H1 (cell line): ENCODE measurements around the gene CENPP. TPM values are rescaled to one million over a fixed set of nuclear protein-coding genes. Genes with fewer than 3 reads are reported as not detected.

Experiments used
- CTCF ChIA-PET: fragments of 300-600 bp; sonication (Branson Sonifier 250); formaldehyde crosslinking; loops from one replicate; lab custom pipeline; 2021; ENCODE audit not compliant: partially characterized antibody; lab: Charles Lee
- POLR2A ChIA-PET: fragments of 300-600 bp; sonication (Branson Sonifier 250); formaldehyde crosslinking; loops from one replicate; lab custom pipeline; 2021; ENCODE audit warnings: inconsistent platforms; ENCODE audit not compliant: partially characterized antibody; lab: Charles Lee
- DNase-seq, 2 experiments: peaks; one replicate each; pipeline versions ENCODE4 v3.0.0 to v3.0.0-alpha.2; 2010 to 2022; ENCODE audit warnings: low spot score in 2 of 2, low read depth in 1 of 2, mixed read lengths in 1 of 2
- FAIRE-seq: peaks from 2 replicates; lab custom pipeline; 2011; peaks lifted over from hg19 to GRCh38; lab: Jason Lieb, UNC
- H2AFZ ChIP-seq: 2 replicates; pipeline ENCODE4 v1.8.1; 2012; ENCODE audit warnings: low read length, inconsistent platforms
- H2AK5ac ChIP-seq: 2 replicates; pipeline ENCODE4 v1.6.1; 2013; ENCODE audit warnings: low read depth, low read length
- H2BK120ac ChIP-seq: replicated peaks from 2 replicates; pipeline ENCODE3; 2013; ENCODE audit warnings: low read depth, low read length, inconsistent platforms
- H2BK12ac ChIP-seq: 2 replicates; pipeline ENCODE4 v1.6.1; 2013; ENCODE audit warnings: low read depth, low read length
- H2BK15ac ChIP-seq: 2 replicates; pipeline ENCODE4 v1.6.1; 2013; ENCODE audit warnings: low read length
- H2BK20ac ChIP-seq: 2 replicates; pipeline ENCODE4 v1.6.1; 2013; ENCODE audit warnings: low read length
- H2BK5ac ChIP-seq: 2 replicates; pipeline ENCODE4 v1.6.1; 2013; ENCODE audit warnings: low read depth, low read length
- H3K14ac ChIP-seq: 2 replicates; pipeline ENCODE4 v1.6.1; 2013; ENCODE audit warnings: inconsistent platforms; ENCODE audit not compliant: insufficient read length
- H3K18ac ChIP-seq: 2 replicates; pipeline ENCODE4 v1.6.1; 2013; ENCODE audit warnings: low read length; ENCODE audit errors: extremely low read depth
- H3K23ac ChIP-seq: 2 replicates; pipeline ENCODE4 v1.6.1; 2013; ENCODE audit warnings: inconsistent platforms; ENCODE audit not compliant: insufficient read length
- H3K23me2 ChIP-seq: 2 replicates; pipeline ENCODE4 v1.6.1; 2013; ENCODE audit warnings: low read depth, low read length
- H3K27ac ChIP-seq: 2 replicates; pipeline ENCODE4 v1.6.1; 2011; ENCODE audit warnings: low read depth, low read length, inconsistent platforms
- H3K27me3 ChIP-seq, 4 experiments: replicated peaks in 1 of 4; 1 replicate in 1 of 4; 2 replicates in 3 of 4; pipeline versions ENCODE4 v1.6.1 to v1.8.1; 2011 to 2013; ENCODE audit warnings: low read length in 3 of 4, mild to moderate bottlenecking in 3 of 4, inconsistent platforms in 2 of 4, mixed read lengths in 2 of 4, moderate library complexity in 1 of 4; ENCODE audit not compliant: control insufficient read depth in 3 of 4, insufficient read depth in 3 of 4; ENCODE audit errors: extremely low read depth in 1 of 4
- H3K36me3 ChIP-seq, 4 experiments: 2 replicates each; pipeline versions ENCODE4 v1.6.1 to v1.8.1; 2011 to 2013; ENCODE audit warnings: mild to moderate bottlenecking in 4 of 4, low read length in 3 of 4, moderate library complexity in 2 of 4, control low read depth in 1 of 4, inconsistent platforms in 1 of 4; ENCODE audit not compliant: insufficient read depth in 4 of 4, control insufficient read depth in 2 of 4
- H3K4ac ChIP-seq: replicated peaks from 2 replicates; pipeline ENCODE3; 2013; ENCODE audit warnings: low read length, low read depth, mixed read lengths, inconsistent platforms; ENCODE audit not compliant: insufficient read length
- H3K4me1 ChIP-seq, 4 experiments: replicated peaks in 1 of 4; 1 replicate in 1 of 4; 2 replicates in 3 of 4; pipeline versions ENCODE4 v1.6.1 to v1.8.1; 2011 to 2013; ENCODE audit warnings: low read length in 3 of 4, inconsistent platforms in 2 of 4, mixed read lengths in 1 of 4; ENCODE audit not compliant: insufficient read depth in 4 of 4, control insufficient read depth in 3 of 4
- H3K4me2 ChIP-seq, 2 experiments: 2 replicates each; pipeline versions ENCODE4 v1.6.1 to v1.8.1; 2011 to 2013; ENCODE audit warnings: low read depth in 2 of 2, low read length in 2 of 2, control low read depth in 1 of 2, inconsistent platforms in 1 of 2, mild to moderate bottlenecking in 1 of 2; ENCODE audit not compliant: insufficient read depth in 1 of 2
- H3K4me3 ChIP-seq, 4 experiments: fragments of 200-600, 300-600 bp in 1 of 4; sonication (generic), shearing (Covaris generic), sonication (Bioruptor Twin) in 1 of 4; 2 replicates each; pipeline versions ENCODE4 v1.5.1 to v1.8.1; 2011 to 2016; ENCODE audit warnings: low read length in 4 of 4, low read depth in 3 of 4, control low read depth in 2 of 4, inconsistent platforms in 2 of 4, mild to moderate bottlenecking in 2 of 4, mixed read lengths in 1 of 4, moderate library complexity in 1 of 4; ENCODE audit not compliant: insufficient read depth in 2 of 4; ENCODE audit errors: extremely low read depth in 1 of 4
- H3K56ac ChIP-seq: replicated peaks from 2 replicates; pipeline ENCODE3; 2013; ENCODE audit warnings: low read depth, mild to moderate bottlenecking, mixed read lengths, low read length, inconsistent platforms; ENCODE audit not compliant: insufficient read length
- H3K79me1 ChIP-seq: 2 replicates; pipeline ENCODE4 v1.6.1; 2013; ENCODE audit warnings: low read depth, low read length, control low read depth
- H3K79me2 ChIP-seq, 2 experiments: 2 replicates each; pipeline versions ENCODE4 v1.6.1 to v1.8.1; 2012 to 2013; ENCODE audit warnings: low read length in 2 of 2, mild to moderate bottlenecking in 2 of 2, inconsistent platforms in 1 of 2; ENCODE audit not compliant: insufficient read depth in 2 of 2, control insufficient read depth in 1 of 2
- H3K9ac ChIP-seq, 4 experiments: replicated peaks in 1 of 4; 1 replicate in 1 of 4; 2 replicates in 3 of 4; pipeline versions ENCODE4 v1.6.1 to v1.8.1; 2011 to 2013; ENCODE audit warnings: low read depth in 3 of 4, low read length in 3 of 4, control low read depth in 2 of 4, mild to moderate bottlenecking in 2 of 4, moderate library complexity in 2 of 4, inconsistent platforms in 1 of 4; ENCODE audit errors: extremely low read depth in 1 of 4
- H3K9me3 ChIP-seq, 2 experiments: 2 replicates each; pipeline versions ENCODE4 v1.6.1 to v1.8.1; 2012 to 2013; ENCODE audit warnings: mild to moderate bottlenecking in 2 of 2, moderate library complexity in 2 of 2, control low read depth in 1 of 2, inconsistent platforms in 1 of 2, low read depth in 1 of 2, low read length in 1 of 2, mixed read lengths in 1 of 2; ENCODE audit not compliant: insufficient read depth in 2 of 2
- H4K20me1 ChIP-seq, 2 experiments: replicated peaks in 1 of 2; 2 replicates each; pipeline versions ENCODE3 to v1.8.1; 2011 to 2013; ENCODE audit warnings: inconsistent platforms in 2 of 2, low read length in 2 of 2, mild to moderate bottlenecking in 1 of 2; ENCODE audit not compliant: insufficient read depth in 2 of 2, control insufficient read depth in 1 of 2
- H4K5ac ChIP-seq: 2 replicates; pipeline ENCODE4 v1.6.1; 2013; ENCODE audit warnings: low read length, low read depth, mixed read lengths, inconsistent platforms; ENCODE audit not compliant: insufficient read length
- H4K8ac ChIP-seq: 2 replicates; pipeline ENCODE4 v1.8.0; 2013; ENCODE audit warnings: mild to moderate bottlenecking, moderate library complexity, low read length, inconsistent platforms; ENCODE audit not compliant: insufficient read depth; ENCODE audit errors: extremely low read depth
- H4K91ac ChIP-seq: replicated peaks from 2 replicates; pipeline ENCODE3; 2013; ENCODE audit warnings: low read length, mixed read lengths, inconsistent platforms; ENCODE audit not compliant: insufficient read length
- BACH1 ChIP-seq: IDR thresholded peaks from 2 replicates; pipeline ENCODE4 v1.6.1; 2012; ENCODE audit warnings: low read length, improper control_type of control experiment
- JUN ChIP-seq: IDR thresholded peaks from 2 replicates; pipeline ENCODE4 v1.6.1; 2011; ENCODE audit warnings: low read depth, mild to moderate bottlenecking, improper control_type of control experiment, low read length
- RAD21 ChIP-seq, 2 experiments: IDR thresholded peaks in 1 of 2; conservative IDR thresholded peaks in 1 of 2; 2 replicates each; pipeline ENCODE4 v1.6.1; 2011; ENCODE audit warnings: low read depth in 2 of 2, low read length in 2 of 2, improper control_type of control experiment in 1 of 2, inconsistent platforms in 1 of 2, mild to moderate bottlenecking in 1 of 2, moderate library complexity in 1 of 2
- SP4 ChIP-seq: IDR thresholded peaks from 2 replicates; pipeline ENCODE4 v1.6.1; 2012; ENCODE audit warnings: low read length, inconsistent platforms
- SUZ12 ChIP-seq: fragments of 200-600 bp; sonication (generic); IDR thresholded peaks from 2 replicates; pipeline ENCODE4 v1.6.1; 2012; ENCODE audit warnings: mild to moderate bottlenecking, inconsistent platforms, low read length, moderate library complexity, mixed read lengths
- WGBS, 2 experiments: shearing (Covaris generic) in 1 of 2; methylation state at CpG; one replicate each; pipeline versions ENCODE4 v1.1.6 to v1.1.7; 2013 to 2015; ENCODE audit warnings: low lambda C conversion rate in 2 of 2, mixed read lengths in 2 of 2, inconsistent platforms in 1 of 2, low coverage in 1 of 2, missing lambda C conversion rate in 1 of 2; ENCODE audit not compliant: insufficient replicate concordance in 2 of 2, insufficient coverage in 1 of 2, insufficient read length in 1 of 2; ENCODE audit errors: extremely low coverage in 1 of 2, missing lambda C conversion rate in 1 of 2; 5-methylcytosine and 5-hydroxymethylcytosine counted together
- polyA plus RNA-seq, 7 experiments: library from polyadenylated mRNA; depleted of rRNA in 3 of 7; stranded (reverse) in 5 of 7; unstranded in 2 of 7; fragments of >200 nt in 5 of 7; fragments of 200-250 nt in 2 of 7; gene quantifications; 1 replicate in 5 of 7; 2 replicates in 1 of 7; 4 replicates in 1 of 7; pipeline versions ENCODE4 v1.2.1 to v1.2.3, GENCODE V29; 2011 to 2013; ENCODE audit warnings: missing spikeins in 2 of 7, mixed read lengths in 2 of 7
- total RNA-seq: library from RNA; stranded (reverse); fragmentation: NEBNext Ultra II Directional; extraction: Animal tissue kit (Norgen Biotek cat#: 25700); gene quantifications from 2 replicates; pipeline ENCODE4 v1.2.1, GENCODE V29; 2021
- TF ChIP-seq, protein P1 (sequence below): IDR thresholded peaks from 2 replicates; pipeline ENCODE4 v1.6.1; 2011; ENCODE audit warnings: low read depth, mild to moderate bottlenecking, low read length; ENCODE audit not compliant: insufficient read depth

Gene CENPP
- total and polyA plus RNA-seq, 2 of the 8 experiments (the other 6 are each of a cell fraction or from before 2014, with no cell fraction given): 2.7 to 10.8 TPM

GRCh38 chr9:92298036-92298435, 27.7 kb upstream of the CENPP start:
- Histone ChIP-seq H2BK20ac (no peak overlapping the region), H3K23me2 (peaks cover 2% of the 10 kb centered on the region; the same call in 1 of the 2 replicates), H3K27me3 (no peaks in the 10 kb centered on the region), H3K4ac (no peak overlapping the region), H4K8ac (no peak overlapping the region), H4K20me1 (no peaks in the 10 kb centered on the region), H3K18ac (no peak overlapping the region), H3K9me3 (no peaks in the 10 kb centered on the region), H3K14ac (no peak overlapping the region), H2BK5ac (no peak overlapping the region), H3K4me1 (peaks cover 0 to 3% (median 0%) of the 10 kb centered on the region in 4 experiments; a peak in 1 of 7 replicates), H3K4me2 (no peak overlapping the region), H4K91ac (no peak overlapping the region), H4K5ac (no peak overlapping the region), H3K56ac (no peak overlapping the region), H2BK120ac (no peak overlapping the region), H2AFZ (no peak overlapping the region), H3K27ac (no peak overlapping the region), H3K79me2 (peaks cover 0 to 5% of the 10 kb centered on the region in 2 experiments; a peak in 3 of 4 replicates), H3K9ac (no peak overlapping the region), H3K4me3 (no peak overlapping the region), H2BK15ac (no peak overlapping the region), H2AK5ac (no peak overlapping the region), H3K36me3 (peaks cover 11 to 60% (median 39%) of the 10 kb centered on the region in 4 experiments), H2BK12ac (no peak overlapping the region), H3K79me1 (0 out of 2 replicates have a peak, but pooled peaks cover 3% of the 10 kb centered on the region), H3K23ac (no peak overlapping the region)
- no peak for DNase-seq
- no peak for FAIRE-seq
- TF ChIP-seq JUN: no peak
- TF ChIP-seq SP4: no peak
- TF ChIP-seq SUZ12: no peak
- TF ChIP-seq BACH1: no peak
- no peak for TF ChIP-seq RAD21 (IDR thresholded peaks at IDR 0.05 in 1 of 2, conservative IDR thresholded peaks at IDR 0.05 in 1 of 2; ENCODE audit: low read depth in 2 of 2, low read length in 2 of 2)
- TF ChIP-seq, protein P1, sequence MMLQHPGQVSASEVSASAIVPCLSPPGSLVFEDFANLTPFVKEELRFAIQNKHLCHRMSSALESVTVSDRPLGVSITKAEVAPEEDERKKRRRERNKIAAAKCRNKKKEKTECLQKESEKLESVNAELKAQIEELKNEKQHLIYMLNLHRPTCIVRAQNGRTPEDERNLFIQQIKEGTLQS: no peak
- ChIA-PET CTCF (no interaction called here), POLR2A (interaction anchor here (2.1 to 2.9 kb wide), 2 partner anchors 19 to 31 kb away, joined by 4 to 11 read pairs; no protein-coding TSS in a partner anchor)
- 84% methylated on average over 3 of the region's 3 CpGs; no CpG with 5 or more reads in 1 of the 2 experiments for WGBS, 2 experiments
